Hepatocyte (in vitro differentiated cells): ENCODE results near the gene VIPAS39.

Experiments used
- CTCF ChIP-seq: fragments of 200-600 bp; sonication (generic); IDR thresholded peaks from 2 replicates; pipeline ENCODE4 v1.5.1; 2016; ENCODE audit warnings: antibody characterized with exemption, mild to moderate bottlenecking; ENCODE audit not compliant: poor library complexity
- EZH2 ChIP-seq: fragments of 200-600 bp; sonication (generic); IDR thresholded peaks from 2 replicates; pipeline ENCODE4 v1.6.1; 2016; ENCODE audit warnings: antibody characterized with exemption, mild to moderate bottlenecking, borderline replicate concordance
- EZH2phosphoT487 ChIP-seq: fragments of 200-600 bp; sonication (generic); IDR thresholded peaks from one replicate; pipeline ENCODE4 v1.6.1; 2018; ENCODE audit warnings: antibody characterized with exemption, mild to moderate bottlenecking, low read depth, moderate library complexity; ENCODE audit not compliant: unreplicated experiment, severe bottlenecking

- TF ChIP-seq CTCF (no peak), EZH2 (no peak), EZH2phosphoT487 (no peak)
These were observed 36.2 kb downstream of the VIPAS39 start for GRCh38 chr14:77421201-77421600.
